Left lung (tissue), 10 donors: ENCODE results near the gene DAP. TPM values are rescaled to one million over a fixed set of nuclear protein-coding genes. Genes with fewer than 3 reads are reported as not detected.

Experiments
- ATAC-seq: fragments of 200-7000 bp; cut with Tn5 transposase; one replicate; pipeline ENCODE4 v1.9.1; 2020; ENCODE audit warnings: moderate library complexity
- DNase-seq, 4 donors: peaks; one replicate each; pipeline ENCODE4 v3.0.0-alpha.2; 2013 to 2020
- H3K27ac ChIP-seq, 2 donors: fragments of 200-600 bp; sonication (generic) in 1 of 2; one replicate each; pipeline versions ENCODE4 v1.5.0 to v1.8.0; 2020 to 2021
- H3K27me3 ChIP-seq, 2 donors: fragments of 200-600 bp; sonication (generic) in 1 of 2; one replicate each; pipeline versions ENCODE4 v1.5.0 to v1.8.0; 2020 to 2021
- H3K36me3 ChIP-seq, 2 donors: fragments of 200-600 bp; sonication (generic) in 1 of 2; one replicate each; pipeline versions ENCODE4 v1.5.0 to v1.8.0; 2020 to 2021
- H3K4me1 ChIP-seq, 2 donors: fragments of 200-600 bp; one replicate each; pipeline ENCODE4 v1.8.0; 2021
- H3K4me3 ChIP-seq, 2 donors: fragments of 200-600 bp; sonication (generic) in 1 of 2; one replicate each; pipeline versions ENCODE4 v1.5.0 to v1.8.0; 2020 to 2021; ENCODE audit warnings: mild to moderate bottlenecking in 1 of 2
- H3K9me3 ChIP-seq, 2 donors: fragments of 200-600 bp; sonication (generic) in 1 of 2; one replicate each; pipeline versions ENCODE4 v1.5.0 to v1.8.0; 2020 to 2021
- CTCF ChIP-seq, 2 donors: fragments of 200-600 bp; sonication (generic) in 1 of 2; IDR thresholded peaks; one replicate each; pipeline versions ENCODE4 v1.5.0 to v1.8.0; 2021; ENCODE audit warnings: antibody characterized with exemption in 2 of 2
- intact Hi-C, 2 donors: fragments of 100-400 bp; cut with DNase I; formaldehyde crosslinking; loops; one replicate each; pipeline versions ENCODE4 v1.11.2 to v1.14.2; 2022
- polyA plus RNA-seq, 6 donors: library from polyadenylated mRNA; unstranded; fragments of 120-200 nt; gene quantifications; one replicate each; pipeline ENCODE4 v1.2.1, GENCODE V29; 2013; ENCODE audit not compliant: insufficient read length in 6 of 6
- total RNA-seq, 2 donors: library from RNA; stranded (reverse); fragmentation: NEBNext Ultra II Directional; extraction: Animal tissue kit (Norgen Biotek cat#: 25700); gene quantifications; one replicate each; pipeline ENCODE4 v1.2.1, GENCODE V29; 2021
- donor health status: DM: no; HTN: yes; CAD: no.
- donor health status: DM: no; HTN: no; CAD: no.

Gene DAP
- total and polyA plus RNA-seq, 8 donors: 78.5 to 125 (median 107) TPM

- DNase-seq: no peak
- TF ChIP-seq CTCF (IDR thresholded peaks at IDR 0.05): no peak
- intact Hi-C loops: no loop called here
- Histone ChIP-seq H3K9me3 (no peaks in the 10 kb centered on the region), H3K27me3 (no peaks in the 10 kb centered on the region), H3K4me1 (peaks cover 5 to 39% of the 10 kb centered on the region in 2 donors), H3K36me3 (peaks cover 0 to 25% of the 10 kb centered on the region in 2 donors), H3K27ac (no peak overlapping the region), H3K4me3 (no peak overlapping the region)
- no peak for ATAC-seq
Measured at GRCh38 chr5:10727861-10728260, 33.2 kb downstream of the DAP start.

- ATAC-seq (no peak), DNase-seq (peak in 1 of 4 donors; percentile 8)
- H3K9me3 ChIP-seq: no peaks in the 10 kb centered on the region
- H3K27ac ChIP-seq: no peak overlapping the region
- peaks cover 5 to 30% of the 10 kb centered on the region in 2 donors for H3K4me1 ChIP-seq
- no peaks in the 10 kb centered on the region for H3K27me3 ChIP-seq
- H3K4me3 ChIP-seq: no peak overlapping the region
- intact Hi-C loops: no loop called here
- no peak for TF ChIP-seq CTCF (IDR thresholded peaks at IDR 0.05)
- H3K36me3 ChIP-seq: peaks cover 0 to 24% of the 10 kb centered on the region in 2 donors
Measured at GRCh38 chr5:10726913-10727517, 34.0 kb downstream of the DAP start.

- Histone ChIP-seq H3K27ac (no peak overlapping the region), H3K9me3 (no peaks in the 10 kb centered on the region), H3K4me1 (peaks cover 5 to 24% of the 10 kb centered on the region in 2 donors), H3K4me3 (no peak overlapping the region), H3K27me3 (no peaks in the 10 kb centered on the region), H3K36me3 (peaks cover 0 to 24% of the 10 kb centered on the region in 2 donors)
- no peak for TF ChIP-seq CTCF (IDR thresholded peaks at IDR 0.05)
- DNase-seq (no peak), ATAC-seq (peak; percentile 14)
- intact Hi-C loops: no loop called here
Measured at GRCh38 chr5:10726179-10726912, 34.7 kb downstream of the DAP start.

GRCh38 chr5:10725636-10726035 is 35.4 kb downstream of the DAP start:
- H3K27ac ChIP-seq: peak overlapping the region in 1 of 2 donors; percentile 59
- DNase-seq (no peak), ATAC-seq (no peak)
- no peaks in the 10 kb centered on the region for H3K9me3 ChIP-seq
- H3K4me3 ChIP-seq: no peak overlapping the region
- intact Hi-C loops: no loop called here
- H3K36me3 ChIP-seq: peaks cover 0 to 27% of the 10 kb centered on the region in 2 donors
- no peak for TF ChIP-seq CTCF (IDR thresholded peaks at IDR 0.05)
- peaks cover 5 to 24% of the 10 kb centered on the region in 2 donors for H3K4me1 ChIP-seq
- H3K27me3 ChIP-seq: no peaks in the 10 kb centered on the region

GRCh38 chr5:10724781-10725507 is 36.1 kb downstream of the DAP start:
- intact Hi-C loops: no loop called here

More at GRCh38 chr5:10724781-10725507, 36.1 kb downstream of the DAP start:
- Histone ChIP-seq H3K9me3 (no peaks in the 10 kb centered on the region), H3K36me3 (peaks cover 0 to 31% of the 10 kb centered on the region in 2 donors), H3K27me3 (no peaks in the 10 kb centered on the region), H3K4me1 (peaks cover 5 to 24% of the 10 kb centered on the region in 2 donors), H3K27ac (peak overlapping the region; percentile 28 to 59), H3K4me3 (no peak overlapping the region)
- TF ChIP-seq CTCF (IDR thresholded peaks at IDR 0.05): no peak
- DNase-seq: peak in 1 of 4 donors; percentile 65
- ATAC-seq: peak; percentile 79
